ENCODE results near the gene CYTH2. TPM values are rescaled to one million over a fixed set of nuclear protein-coding genes. Genes with fewer than 3 reads are reported as not detected.
A peak's percentile ranks its signal among the peaks of the same experiment; 100 is the strongest.

Gene CYTH2
- polyA plus RNA-seq, 3 donors = 21.3 to 48.2 (median 21.7) TPM

DNA sequence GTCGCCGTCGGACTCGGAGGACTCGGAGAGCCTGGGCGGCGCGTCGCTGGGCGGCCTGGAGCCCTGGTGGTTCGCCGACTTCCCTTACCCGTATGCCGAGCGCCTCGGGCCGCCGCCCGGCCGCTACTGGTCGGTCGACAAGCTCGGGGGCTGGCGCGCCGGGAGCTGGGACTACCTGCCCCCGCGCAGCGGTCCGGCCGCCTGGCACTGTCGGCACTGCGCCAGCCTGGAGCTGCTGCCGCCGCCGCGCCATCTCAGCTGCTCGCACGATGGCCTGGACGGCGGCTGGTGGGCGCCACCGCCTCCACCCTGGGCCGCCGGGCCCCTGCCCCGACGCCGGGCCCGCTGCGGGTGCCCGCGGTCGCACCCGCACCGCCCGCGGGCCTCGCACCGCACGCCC, 25.9 kb upstream of the CYTH2 start:
- peak; percentile 12 to 27 (median 16) for DNase-seq
- Histone ChIP-seq H3K4me1 (ENCODE audit: control insufficient read depth in 1 of 2, insufficient read depth in 2 of 2, low read length in 2 of 2) (peaks cover 25 to 32% of the 10 kb centered on the region in 2 donors), H3K9ac (ENCODE audit: insufficient read depth, low read length, poor library complexity, severe bottlenecking) (no peak overlapping the region), H3K4me3 (replicated peaks in 1 of 3; ENCODE audit: low read depth in 2 of 3, low read length in 3 of 3) (no peak overlapping the region), H4K20me1 (ENCODE audit: insufficient read depth, low read length) (no peaks in the 10 kb centered on the region), H2AFZ (ENCODE audit: insufficient read depth, low read depth, low read length, poor library complexity, severe bottlenecking) (no peak overlapping the region), H3K79me2 (ENCODE audit: insufficient read depth, low read length) (peaks cover 6% of the 10 kb centered on the region), H3K36me3 (replicated peaks in 1 of 2; ENCODE audit: control insufficient read depth in 1 of 2, insufficient read depth in 2 of 2, low read length in 2 of 2) (peaks cover 5 to 11% of the 10 kb centered on the region in 2 donors), H3K9me3 (replicated peaks in 1 of 2; ENCODE audit: control insufficient read depth in 1 of 2, insufficient read depth in 1 of 2, low read length in 2 of 2) (peaks cover 0 to 20% of the 10 kb centered on the region in 2 donors), H3K4me2 (replicated peaks; ENCODE audit: extremely low read depth, low read length, poor library complexity, severe bottlenecking) (no peak overlapping the region), H3K27me3 (ENCODE audit: control insufficient read depth in 2 of 2, insufficient read depth in 2 of 2, low read length in 2 of 2) (peaks cover 28 to 31% of the 10 kb centered on the region in 2 donors), H3K27ac (ENCODE audit: low read depth in 1 of 2, low read length in 2 of 2) (no peak overlapping the region)
- TF ChIP-seq, protein P1, sequence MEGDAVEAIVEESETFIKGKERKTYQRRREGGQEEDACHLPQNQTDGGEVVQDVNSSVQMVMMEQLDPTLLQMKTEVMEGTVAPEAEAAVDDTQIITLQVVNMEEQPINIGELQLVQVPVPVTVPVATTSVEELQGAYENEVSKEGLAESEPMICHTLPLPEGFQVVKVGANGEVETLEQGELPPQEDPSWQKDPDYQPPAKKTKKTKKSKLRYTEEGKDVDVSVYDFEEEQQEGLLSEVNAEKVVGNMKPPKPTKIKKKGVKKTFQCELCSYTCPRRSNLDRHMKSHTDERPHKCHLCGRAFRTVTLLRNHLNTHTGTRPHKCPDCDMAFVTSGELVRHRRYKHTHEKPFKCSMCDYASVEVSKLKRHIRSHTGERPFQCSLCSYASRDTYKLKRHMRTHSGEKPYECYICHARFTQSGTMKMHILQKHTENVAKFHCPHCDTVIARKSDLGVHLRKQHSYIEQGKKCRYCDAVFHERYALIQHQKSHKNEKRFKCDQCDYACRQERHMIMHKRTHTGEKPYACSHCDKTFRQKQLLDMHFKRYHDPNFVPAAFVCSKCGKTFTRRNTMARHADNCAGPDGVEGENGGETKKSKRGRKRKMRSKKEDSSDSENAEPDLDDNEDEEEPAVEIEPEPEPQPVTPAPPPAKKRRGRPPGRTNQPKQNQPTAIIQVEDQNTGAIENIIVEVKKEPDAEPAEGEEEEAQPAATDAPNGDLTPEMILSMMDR (IDR thresholded peaks at IDR 0.05) = no peak
- H3K9me3 Mint-ChIP-seq = peaks cover 0 to 17% (median 13%) of the 10 kb centered on the region in 7 donors
- H3K27me3 Mint-ChIP-seq (ENCODE audit: low read depth in 3 of 3) = peaks cover 30 to 39% (median 36%) of the 10 kb centered on the region in 3 donors
- intact Hi-C loops (cut with micrococcal nuclease) = loop anchor here in 1 of 2 donors (10.0 kb wide), 1 partner anchor 48 kb away; the partner anchor contains the start of genes GRIN2D and KDELR1
- no peak overlapping the region for H3K4me3 Mint-ChIP-seq
- no peak overlapping the region for H3K27ac Mint-ChIP-seq
- WGBS (ENCODE audit: insufficient coverage) = 2% methylated on average over 59 of the region's 60 CpGs
- H3K4me1 Mint-ChIP-seq = peaks cover 23% of the 10 kb centered on the region
- H3K36me3 Mint-ChIP-seq = peaks cover 28% of the 10 kb centered on the region in 2 donors

DNA sequence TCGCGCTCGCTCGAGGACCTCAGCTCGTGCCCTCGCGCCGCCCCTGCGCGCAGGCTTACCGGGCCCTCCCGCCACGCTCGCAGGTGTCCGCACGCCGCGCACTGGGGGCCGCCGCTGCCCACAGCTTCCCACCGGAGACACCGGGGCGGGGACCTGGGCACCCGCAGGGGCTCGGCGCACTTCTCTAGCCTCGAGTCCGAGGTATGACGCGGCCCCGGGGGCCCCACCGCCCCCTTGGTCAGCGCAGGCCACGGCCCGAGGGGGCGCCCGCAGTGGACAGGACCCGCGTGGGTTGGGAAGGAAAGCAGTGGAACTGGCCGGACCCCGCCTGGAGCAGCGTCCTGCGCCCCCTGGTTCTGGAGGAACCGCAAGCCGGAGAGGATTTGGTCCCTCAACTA, 25.4 kb upstream of the CYTH2 start:
- DNase-seq = no peak
- H3K4me2 ChIP-seq (replicated peaks; ENCODE audit: extremely low read depth, low read length, poor library complexity, severe bottlenecking) = peak overlapping the region; percentile 29
- Mint-ChIP-seq H3K27ac (no peak overlapping the region), H3K27me3 (ENCODE audit: low read depth in 3 of 3) (peaks cover 30 to 39% (median 36%) of the 10 kb centered on the region in 3 donors), H3K4me1 (peaks cover 23% of the 10 kb centered on the region), H3K9me3 (peaks cover 0 to 17% (median 13%) of the 10 kb centered on the region in 7 donors), H3K4me3 (no peak overlapping the region), H3K36me3 (peaks cover 32 to 33% of the 10 kb centered on the region in 2 donors)
- H3K27ac ChIP-seq (ENCODE audit: low read depth in 1 of 2, low read length in 2 of 2) = no peak overlapping the region
- TF ChIP-seq, protein P1 (IDR thresholded peaks at IDR 0.05) = no peak
- no peak overlapping the region for H3K9ac ChIP-seq (ENCODE audit: insufficient read depth, low read length, poor library complexity, severe bottlenecking)
- H3K9me3 ChIP-seq (replicated peaks in 1 of 2; ENCODE audit: control insufficient read depth in 1 of 2, insufficient read depth in 1 of 2, low read length in 2 of 2) = peaks cover 0 to 20% of the 10 kb centered on the region in 2 donors
- peaks cover 10 to 16% of the 10 kb centered on the region in 2 donors for H3K36me3 ChIP-seq (replicated peaks in 1 of 2; ENCODE audit: control insufficient read depth in 1 of 2, insufficient read depth in 2 of 2, low read length in 2 of 2)
- intact Hi-C loops (cut with micrococcal nuclease) = loop anchor here in 1 of 2 donors (10.0 kb wide), 1 partner anchor 49 kb away; the partner anchor contains the start of genes GRIN2D and KDELR1
- no peaks in the 10 kb centered on the region for H4K20me1 ChIP-seq (ENCODE audit: insufficient read depth, low read length)
- peaks cover 25 to 32% of the 10 kb centered on the region in 2 donors for H3K4me1 ChIP-seq (ENCODE audit: control insufficient read depth in 1 of 2, insufficient read depth in 2 of 2, low read length in 2 of 2)
- peak overlapping the region; percentile 29 for H2AFZ ChIP-seq (ENCODE audit: insufficient read depth, low read depth, low read length, poor library complexity, severe bottlenecking)
- no peak overlapping the region for H3K4me3 ChIP-seq (replicated peaks in 1 of 3; ENCODE audit: low read depth in 2 of 3, low read length in 3 of 3)
- H3K79me2 ChIP-seq (ENCODE audit: insufficient read depth, low read length) = peaks cover 6% of the 10 kb centered on the region
- H3K27me3 ChIP-seq (ENCODE audit: control insufficient read depth in 2 of 2, insufficient read depth in 2 of 2, low read length in 2 of 2) = peaks cover 28 to 31% of the 10 kb centered on the region in 2 donors
- WGBS (ENCODE audit: insufficient coverage) = 3% methylated on average over 44 of the region's 45 CpGs
